GM12878 (cell line): ENCODE measurements around the gene CNTRL. TPM values are rescaled to one million over a fixed set of nuclear protein-coding genes. Genes with fewer than 3 reads are reported as not detected.

Experiments used
- BCLAF1 ChIP-seq: fragments of 450-650 bp; IDR thresholded peaks from 2 replicates; pipeline ENCODE4 v1.6.1; 2017; ENCODE audit warnings: antibody characterized with exemption, mild to moderate bottlenecking, moderate library complexity
- CEBPB ChIP-seq, 2 experiments: fragments of 150-350 bp in 1 of 2; IDR thresholded peaks; 2 replicates each; pipeline ENCODE4 v1.6.1; 2012 to 2014; ENCODE audit warnings: low read depth in 2 of 2, low read length in 2 of 2, borderline replicate concordance in 1 of 2, inconsistent platforms in 1 of 2
- CREM ChIP-seq: IDR thresholded peaks from 2 replicates; pipeline ENCODE4 v1.6.1; 2014; ENCODE audit warnings: antibody characterized with exemption, low read depth
- EGR1 ChIP-seq, 2 experiments: IDR thresholded peaks; 1 replicate in 1 of 2; 2 replicates in 1 of 2; pipeline ENCODE4 v1.6.1; 2011 to 2012; ENCODE audit warnings: low read depth in 2 of 2, low read length in 2 of 2, borderline replicate concordance in 1 of 2, mild to moderate bottlenecking in 1 of 2, moderate library complexity in 1 of 2
- HDAC2 ChIP-seq: fragments of 200-600 bp; sonication (generic); IDR thresholded peaks from 2 replicates; pipeline ENCODE4 v1.6.1; 2017
- PML ChIP-seq: IDR thresholded peaks from 2 replicates; pipeline ENCODE4 v1.6.1; 2012; ENCODE audit warnings: low read length, inconsistent platforms
- RAD21 ChIP-seq: IDR thresholded peaks from 2 replicates; pipeline ENCODE4 v1.6.1; 2011; ENCODE audit warnings: mild to moderate bottlenecking, low read depth, low read length, moderate library complexity; ENCODE audit not compliant: insufficient read depth
- SKIL ChIP-seq: fragments of 450-650 bp; IDR thresholded peaks from 2 replicates; pipeline ENCODE4 v1.6.1; 2017; ENCODE audit warnings: mild to moderate bottlenecking, low read depth, inconsistent platforms; ENCODE audit not compliant: poor library complexity, severe bottlenecking
- SMC3 ChIP-seq: IDR thresholded peaks from 2 replicates; pipeline ENCODE4 v1.6.1; 2011; ENCODE audit warnings: low read length, improper control_type of control experiment, borderline replicate concordance
- SUZ12 ChIP-seq: fragments of 200-600 bp; sonication (generic); IDR thresholded peaks from one replicate; pipeline ENCODE4 v1.6.1; 2018; ENCODE audit warnings: antibody characterized with exemption, mild to moderate bottlenecking; ENCODE audit not compliant: unreplicated experiment
- TBL1XR1 ChIP-seq: IDR thresholded peaks from 2 replicates; pipeline ENCODE4 v1.6.1; 2012; ENCODE audit warnings: low read depth, low read length, improper control_type of control experiment
- YY1 ChIP-seq: IDR thresholded peaks from 2 replicates; pipeline ENCODE4 v1.6.1; 2011; ENCODE audit warnings: low read depth, mild to moderate bottlenecking, low read length
- ZNF592 ChIP-seq: fragments of 450-650 bp; IDR thresholded peaks from 2 replicates; pipeline ENCODE4 v1.6.1; 2017; ENCODE audit warnings: mild to moderate bottlenecking, moderate library complexity
- polyA plus RNA-seq, 11 experiments: library from polyadenylated mRNA; depleted of rRNA in 4 of 11; unstranded in 6 of 11; stranded (reverse) in 5 of 11; fragments of >200 nt; fragmentation: Nextera tagmentation in 4 of 11; fragmentation: Illumina TruSeq in 1 of 11; extraction: Ambion mirVana in 4 of 11; extraction: Trizol in 1 of 11; gene quantifications; 1 replicate in 1 of 11; 2 replicates in 10 of 11; pipeline versions ENCODE4 v1.2.1 to v1.2.3, GENCODE V29; 2011 to 2016; ENCODE audit warnings: inconsistent platforms in 2 of 11, missing spikeins in 2 of 11, low read depth in 1 of 11
- total RNA-seq, 4 experiments: library from RNA; depleted of rRNA in 3 of 4; stranded (reverse); fragments of >200 nt in 3 of 4; fragmentation: Illumina TruSeq in 1 of 4; extraction: Trizol in 1 of 4; gene quantifications; 2 replicates each; pipeline versions ENCODE4 v1.2.1 to v1.2.3, GENCODE V29; 2013 to 2021
- TF ChIP-seq, protein P1 (sequence below): IDR thresholded peaks from 2 replicates; pipeline ENCODE4 v1.6.1; 2012; ENCODE audit warnings: mild to moderate bottlenecking, low read depth, low read length
- TF ChIP-seq, protein P2 (sequence below): fragments of 150-350 bp; IDR thresholded peaks from 2 replicates; pipeline ENCODE4 v1.6.1; 2014; ENCODE audit warnings: mild to moderate bottlenecking, low read depth, low read length

CNTRL gene
- total and polyA plus RNA-seq, 10 of the 15 experiments (the other 5 are each of a cell fraction or from before 2014, with no cell fraction given): 20.0 to 65.4 (median 38.8) TPM

GRCh38 chr9:121121582-121122087 is 46.9 kb downstream of the CNTRL start (continued):
- TF ChIP-seq BCLAF1: no peak
- no peak for TF ChIP-seq CEBPB (IDR thresholded peaks at IDR 0.05; ENCODE audit: borderline replicate concordance in 1 of 2, low read depth in 2 of 2, low read length in 2 of 2)
- TF ChIP-seq SKIL: no peak
- TF ChIP-seq TBL1XR1: no peak
- TF ChIP-seq, protein P1, sequence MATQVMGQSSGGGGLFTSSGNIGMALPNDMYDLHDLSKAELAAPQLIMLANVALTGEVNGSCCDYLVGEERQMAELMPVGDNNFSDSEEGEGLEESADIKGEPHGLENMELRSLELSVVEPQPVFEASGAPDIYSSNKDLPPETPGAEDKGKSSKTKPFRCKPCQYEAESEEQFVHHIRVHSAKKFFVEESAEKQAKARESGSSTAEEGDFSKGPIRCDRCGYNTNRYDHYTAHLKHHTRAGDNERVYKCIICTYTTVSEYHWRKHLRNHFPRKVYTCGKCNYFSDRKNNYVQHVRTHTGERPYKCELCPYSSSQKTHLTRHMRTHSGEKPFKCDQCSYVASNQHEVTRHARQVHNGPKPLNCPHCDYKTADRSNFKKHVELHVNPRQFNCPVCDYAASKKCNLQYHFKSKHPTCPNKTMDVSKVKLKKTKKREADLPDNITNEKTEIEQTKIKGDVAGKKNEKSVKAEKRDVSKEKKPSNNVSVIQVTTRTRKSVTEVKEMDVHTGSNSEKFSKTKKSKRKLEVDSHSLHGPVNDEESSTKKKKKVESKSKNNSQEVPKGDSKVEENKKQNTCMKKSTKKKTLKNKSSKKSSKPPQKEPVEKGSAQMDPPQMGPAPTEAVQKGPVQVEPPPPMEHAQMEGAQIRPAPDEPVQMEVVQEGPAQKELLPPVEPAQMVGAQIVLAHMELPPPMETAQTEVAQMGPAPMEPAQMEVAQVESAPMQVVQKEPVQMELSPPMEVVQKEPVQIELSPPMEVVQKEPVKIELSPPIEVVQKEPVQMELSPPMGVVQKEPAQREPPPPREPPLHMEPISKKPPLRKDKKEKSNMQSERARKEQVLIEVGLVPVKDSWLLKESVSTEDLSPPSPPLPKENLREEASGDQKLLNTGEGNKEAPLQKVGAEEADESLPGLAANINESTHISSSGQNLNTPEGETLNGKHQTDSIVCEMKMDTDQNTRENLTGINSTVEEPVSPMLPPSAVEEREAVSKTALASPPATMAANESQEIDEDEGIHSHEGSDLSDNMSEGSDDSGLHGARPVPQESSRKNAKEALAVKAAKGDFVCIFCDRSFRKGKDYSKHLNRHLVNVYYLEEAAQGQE: no peak
- 0 out of 2 replicates have a peak, but pooled peaks have one; percentile 13 for TF ChIP-seq ZNF592
- TF ChIP-seq HDAC2: no peak
- TF ChIP-seq, protein P2, sequence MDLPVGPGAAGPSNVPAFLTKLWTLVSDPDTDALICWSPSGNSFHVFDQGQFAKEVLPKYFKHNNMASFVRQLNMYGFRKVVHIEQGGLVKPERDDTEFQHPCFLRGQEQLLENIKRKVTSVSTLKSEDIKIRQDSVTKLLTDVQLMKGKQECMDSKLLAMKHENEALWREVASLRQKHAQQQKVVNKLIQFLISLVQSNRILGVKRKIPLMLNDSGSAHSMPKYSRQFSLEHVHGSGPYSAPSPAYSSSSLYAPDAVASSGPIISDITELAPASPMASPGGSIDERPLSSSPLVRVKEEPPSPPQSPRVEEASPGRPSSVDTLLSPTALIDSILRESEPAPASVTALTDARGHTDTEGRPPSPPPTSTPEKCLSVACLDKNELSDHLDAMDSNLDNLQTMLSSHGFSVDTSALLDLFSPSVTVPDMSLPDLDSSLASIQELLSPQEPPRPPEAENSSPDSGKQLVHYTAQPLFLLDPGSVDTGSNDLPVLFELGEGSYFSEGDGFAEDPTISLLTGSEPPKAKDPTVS: no peak
- TF ChIP-seq PML: peak; percentile 77
- peak; percentile 77 for TF ChIP-seq YY1
- TF ChIP-seq SMC3: no peak
- peak; percentile 36; the same call in 1 of the 2 replicates for TF ChIP-seq CREM
- TF ChIP-seq RAD21: no peak; the same call in 1 of the 2 replicates
- TF ChIP-seq EGR1 (IDR thresholded peaks at IDR 0.05; ENCODE audit: borderline replicate concordance in 1 of 2, low read depth in 2 of 2, low read length in 2 of 2): no peak; a peak in 1 of 3 replicates
- TF ChIP-seq SUZ12: no peak
